Neural cell (in vitro differentiated cells): ENCODE measurements around the gene FABP6. TPM values are rescaled to one million over a fixed set of nuclear protein-coding genes. Genes with fewer than 3 reads are reported as not detected.

ENCODE experiments used
- H2AFZ ChIP-seq: fragments of 200-600, 300-800 bp; sonication (generic), shearing (Covaris generic); 2 replicates; pipeline ENCODE4 v1.6.0; 2014; ENCODE audit warnings: low read depth, mild to moderate bottlenecking, antibody characterized with exemption, low read length, moderate library complexity
- H3F3A ChIP-seq: fragments of 200-600 bp; shearing (Covaris generic); 2 replicates; pipeline ENCODE4 v1.6.1; 2016; ENCODE audit warnings: mild to moderate bottlenecking, moderate library complexity, mixed read lengths, antibody characterized with exemption, low read length; ENCODE audit not compliant: insufficient read depth, poor library complexity, severe bottlenecking
- H3K27ac ChIP-seq: fragments of 200-600, 300-800 bp; sonication (generic), shearing (Covaris generic); 2 replicates; pipeline ENCODE4 v1.5.1; 2014; ENCODE audit warnings: mild to moderate bottlenecking, low read length, moderate library complexity
- H3K27me3 ChIP-seq: fragments of 300-800, 200-600 bp; sonication (generic), shearing (Covaris generic); 2 replicates; pipeline ENCODE4 v1.6.0; 2014; ENCODE audit warnings: mild to moderate bottlenecking, low read depth, low read length, moderate library complexity; ENCODE audit not compliant: insufficient read depth
- H3K36me3 ChIP-seq: fragments of 300-800, 200-600 bp; sonication (generic), shearing (Covaris generic); 2 replicates; pipeline ENCODE4 v1.5.1; 2014; ENCODE audit warnings: mild to moderate bottlenecking, antibody characterized with exemption, low read length, moderate library complexity; ENCODE audit not compliant: insufficient read depth
- H3K4me2 ChIP-seq: fragments of 300-800, 200-600 bp; sonication (generic), shearing (Covaris generic); 2 replicates; pipeline ENCODE4 v1.6.0; 2014; ENCODE audit warnings: mild to moderate bottlenecking, low read length
- H3K4me3 ChIP-seq: fragments of 300-800, 200-600 bp; sonication (generic), shearing (Covaris generic); 2 replicates; pipeline ENCODE4 v1.5.1; 2014; ENCODE audit warnings: mild to moderate bottlenecking, low read length, moderate library complexity
- H3K79me2 ChIP-seq: fragments of 200-600 bp; shearing (Covaris generic); replicated peaks from 2 replicates; pipeline ENCODE4 v1.6.0; 2014; ENCODE audit warnings: mild to moderate bottlenecking, low read length, moderate library complexity; ENCODE audit not compliant: insufficient read depth
- H3K9ac ChIP-seq: fragments of 300-800, 200-600 bp; sonication (generic), shearing (Covaris generic); 2 replicates; pipeline ENCODE4 v1.6.1; 2016; ENCODE audit warnings: mild to moderate bottlenecking, low read length, mixed read lengths
- H3K9me2 ChIP-seq: fragments of 200-600 bp; shearing (Covaris generic); 2 replicates; pipeline ENCODE4 v1.6.1; 2016; ENCODE audit warnings: mild to moderate bottlenecking, low read length, mixed read lengths; ENCODE audit not compliant: insufficient read depth
- H3K9me3 ChIP-seq: fragments of 200-600, 300-800 bp; sonication (generic), shearing (Covaris generic); 2 replicates; pipeline ENCODE4 v1.6.1; 2016; ENCODE audit warnings: mild to moderate bottlenecking, mixed run types, low read length, moderate library complexity, mixed read lengths
- H4K20me1 ChIP-seq: fragments of 200-600 bp; shearing (Covaris generic); 2 replicates; pipeline ENCODE4 v1.6.1; 2016; ENCODE audit warnings: mild to moderate bottlenecking, mixed run types; ENCODE audit not compliant: insufficient read depth
- CTCF ChIP-seq: fragments of 450-650 bp; IDR thresholded peaks from 2 replicates; pipeline ENCODE4 v1.5.1; 2014; ENCODE audit warnings: antibody characterized with exemption, mild to moderate bottlenecking, moderate library complexity; ENCODE audit not compliant: poor library complexity, severe bottlenecking
- EP300 ChIP-seq: fragments of 450-650 bp; conservative IDR thresholded peaks from 2 replicates; pipeline ENCODE4 v1.6.1; 2014; ENCODE audit warnings: antibody characterized with exemption, mild to moderate bottlenecking, moderate library complexity; ENCODE audit not compliant: poor library complexity, severe bottlenecking
- EZH2 ChIP-seq: fragments of 200-600, 300-800 bp; shearing (Covaris generic), sonication (generic); IDR thresholded peaks from 2 replicates; pipeline ENCODE4 v1.6.1; 2014; ENCODE audit warnings: antibody characterized with exemption, low read length, borderline replicate concordance, mild to moderate bottlenecking; ENCODE audit not compliant: insufficient read depth, poor library complexity, severe bottlenecking
- MXI1 ChIP-seq: fragments of 450-650 bp; conservative IDR thresholded peaks from 2 replicates; pipeline ENCODE4 v1.6.1; 2014; ENCODE audit warnings: antibody characterized with exemption, mild to moderate bottlenecking; ENCODE audit not compliant: poor library complexity, severe bottlenecking
- POLR2AphosphoS5 ChIP-seq: IDR thresholded peaks from 2 replicates; pipeline ENCODE4 v1.6.1; 2012
- RAD21 ChIP-seq: fragments of 450-650 bp; conservative IDR thresholded peaks from 2 replicates; pipeline ENCODE4 v1.6.1; 2014; ENCODE audit warnings: antibody characterized with exemption, mild to moderate bottlenecking, moderate library complexity
- REST ChIP-seq: IDR thresholded peaks from 2 replicates; pipeline ENCODE4 v1.6.1; 2012; ENCODE audit warnings: borderline replicate concordance
- SMC3 ChIP-seq: fragments of 450-650 bp; conservative IDR thresholded peaks from 2 replicates; pipeline ENCODE4 v1.6.1; 2014; ENCODE audit warnings: antibody characterized with exemption, mild to moderate bottlenecking, moderate library complexity; ENCODE audit not compliant: poor library complexity
- TAF1 ChIP-seq: IDR thresholded peaks from 2 replicates; pipeline ENCODE4 v1.6.1; 2012; ENCODE audit warnings: low read depth
- polyA plus RNA-seq: library from polyadenylated mRNA; depleted of rRNA; stranded (reverse); fragments of >200 nt; gene quantifications from 2 replicates; pipeline ENCODE4 v1.2.3, GENCODE V29; 2014

The FABP6 gene
- polyA plus RNA-seq, 1 donor from 2014 or later, result 3.6 TPM

GRCh38 chr5:160280384-160281095, 51.2 kb downstream of the FABP6 start:
- H3K9me3 ChIP-seq, result no peaks in the 10 kb centered on the region
- no peaks in the 10 kb centered on the region for H4K20me1 ChIP-seq
- no peaks in the 10 kb centered on the region for H3K9me2 ChIP-seq
- no peak overlapping the region for H3K4me3 ChIP-seq
- H3K79me2 ChIP-seq, result no peaks in the 10 kb centered on the region
- H3K4me2 ChIP-seq, result no peak overlapping the region
- H3K27ac ChIP-seq, result no peak overlapping the region
- TF ChIP-seq TAF1, result no peak
- TF ChIP-seq RAD21, result no peak
- H3K27me3 ChIP-seq, result no peaks in the 10 kb centered on the region
- no peaks in the 10 kb centered on the region for H3K36me3 ChIP-seq
- no peaks in the 10 kb centered on the region for H3F3A ChIP-seq
- no peak overlapping the region for H2AFZ ChIP-seq
- no peak overlapping the region for H3K9ac ChIP-seq

- Histone ChIP-seq H3K79me2 (no peaks in the 10 kb centered on the region), H3K9ac (no peak overlapping the region), H3K36me3 (no peaks in the 10 kb centered on the region), H3K27me3 (no peaks in the 10 kb centered on the region), H2AFZ (no peak overlapping the region), H3F3A (no peaks in the 10 kb centered on the region), H4K20me1 (no peaks in the 10 kb centered on the region), H3K4me3 (no peak overlapping the region), H3K9me3 (no peaks in the 10 kb centered on the region), H3K4me2 (no peak overlapping the region), H3K27ac (no peak overlapping the region), H3K9me2 (no peaks in the 10 kb centered on the region)
- TF ChIP-seq CTCF, result no peak
- no peak for TF ChIP-seq TAF1
- TF ChIP-seq EP300, result no peak
- TF ChIP-seq RAD21, result no peak
- TF ChIP-seq SMC3, result no peak
- no peak for TF ChIP-seq POLR2AphosphoS5
- no peak for TF ChIP-seq EZH2
- TF ChIP-seq REST, result no peak
- TF ChIP-seq MXI1, result no peak
Measured at GRCh38 chr5:160281275-160281674, 52.0 kb downstream of the FABP6 start.
